ENCODE results near the gene STK38. TPM values are rescaled to one million over a fixed set of nuclear protein-coding genes. Genes with fewer than 3 reads are reported as not detected.

The STK38 gene
- total RNA-seq, 2 donors from 2014 or later: 23.1 to 23.2 TPM

DNA sequence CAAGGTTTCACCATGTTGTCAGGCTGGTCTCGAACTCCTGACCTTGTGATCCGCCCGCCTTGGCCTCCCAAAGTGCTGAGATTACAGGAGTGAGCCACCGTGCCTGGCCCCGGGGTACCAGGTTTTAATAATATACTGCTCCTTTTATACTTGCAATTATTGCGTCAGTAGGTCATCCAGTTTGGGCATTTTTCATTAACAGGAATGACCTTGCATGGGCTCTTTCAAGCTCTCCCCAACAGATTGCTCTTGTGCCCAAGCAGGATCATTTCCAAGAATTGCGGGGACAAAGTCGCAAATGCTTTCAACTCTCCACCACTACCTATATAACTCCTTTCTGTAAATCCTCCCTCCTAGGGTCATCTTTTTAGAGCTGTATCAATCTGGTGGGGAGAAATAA lies 23.8 kb downstream of the STK38 start:
- no peak for ATAC-seq (ENCODE audit: insufficient number of reproducible peaks, low FRiP score, low read depth)
- H3K4me3 ChIP-seq: no peak overlapping the region
- TF ChIP-seq, protein P1, sequence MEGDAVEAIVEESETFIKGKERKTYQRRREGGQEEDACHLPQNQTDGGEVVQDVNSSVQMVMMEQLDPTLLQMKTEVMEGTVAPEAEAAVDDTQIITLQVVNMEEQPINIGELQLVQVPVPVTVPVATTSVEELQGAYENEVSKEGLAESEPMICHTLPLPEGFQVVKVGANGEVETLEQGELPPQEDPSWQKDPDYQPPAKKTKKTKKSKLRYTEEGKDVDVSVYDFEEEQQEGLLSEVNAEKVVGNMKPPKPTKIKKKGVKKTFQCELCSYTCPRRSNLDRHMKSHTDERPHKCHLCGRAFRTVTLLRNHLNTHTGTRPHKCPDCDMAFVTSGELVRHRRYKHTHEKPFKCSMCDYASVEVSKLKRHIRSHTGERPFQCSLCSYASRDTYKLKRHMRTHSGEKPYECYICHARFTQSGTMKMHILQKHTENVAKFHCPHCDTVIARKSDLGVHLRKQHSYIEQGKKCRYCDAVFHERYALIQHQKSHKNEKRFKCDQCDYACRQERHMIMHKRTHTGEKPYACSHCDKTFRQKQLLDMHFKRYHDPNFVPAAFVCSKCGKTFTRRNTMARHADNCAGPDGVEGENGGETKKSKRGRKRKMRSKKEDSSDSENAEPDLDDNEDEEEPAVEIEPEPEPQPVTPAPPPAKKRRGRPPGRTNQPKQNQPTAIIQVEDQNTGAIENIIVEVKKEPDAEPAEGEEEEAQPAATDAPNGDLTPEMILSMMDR (IDR thresholded peaks at IDR 0.05): no peak
- H3K27ac ChIP-seq: no peak overlapping the region
- no peaks in the 10 kb centered on the region for H3K9me3 ChIP-seq
- peaks cover 3% of the 10 kb centered on the region in 2 donors for H3K4me1 ChIP-seq (ENCODE audit: control insufficient read depth in 1 of 2, low read depth in 2 of 2)
- no peak for DNase-seq (ENCODE audit: low spot score)
- H3K36me3 ChIP-seq: peaks cover 42% of the 10 kb centered on the region
- H3K27me3 ChIP-seq (replicated peaks; ENCODE audit: insufficient read depth): no peaks in the 10 kb centered on the region

DNA sequence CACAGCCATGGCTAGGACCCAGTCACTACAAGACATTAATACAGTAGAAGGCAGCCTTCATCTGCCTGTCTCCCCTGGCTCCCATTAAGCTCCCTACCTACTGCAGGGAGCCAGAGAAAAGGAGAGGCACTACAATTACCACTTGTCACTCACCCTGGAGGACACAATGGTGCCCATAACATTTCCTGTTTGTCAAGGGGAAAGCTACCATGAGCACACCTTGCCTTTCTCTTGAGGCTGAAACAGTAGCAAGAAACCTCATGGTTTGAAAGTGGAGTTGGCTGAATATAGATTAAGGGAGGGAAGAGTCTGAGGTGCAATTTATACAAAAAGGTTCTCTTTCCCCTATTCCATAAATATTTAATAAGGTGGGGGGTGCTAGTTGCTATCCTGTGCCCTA lies 27.9 kb downstream of the STK38 start:
- Histone ChIP-seq H3K9me3 (no peaks in the 10 kb centered on the region), H3K36me3 (peaks cover 32% of the 10 kb centered on the region), H3K4me1 (ENCODE audit: control insufficient read depth in 1 of 2, low read depth in 2 of 2) (no peaks in the 10 kb centered on the region), H3K4me3 (no peak overlapping the region), H3K27me3 (replicated peaks; ENCODE audit: insufficient read depth) (no peaks in the 10 kb centered on the region), H3K27ac (no peak overlapping the region)
- TF ChIP-seq, protein P1 (IDR thresholded peaks at IDR 0.05): no peak
- no peak for DNase-seq (ENCODE audit: low spot score)
- no peak for ATAC-seq (ENCODE audit: insufficient number of reproducible peaks, low FRiP score, low read depth)

DNA sequence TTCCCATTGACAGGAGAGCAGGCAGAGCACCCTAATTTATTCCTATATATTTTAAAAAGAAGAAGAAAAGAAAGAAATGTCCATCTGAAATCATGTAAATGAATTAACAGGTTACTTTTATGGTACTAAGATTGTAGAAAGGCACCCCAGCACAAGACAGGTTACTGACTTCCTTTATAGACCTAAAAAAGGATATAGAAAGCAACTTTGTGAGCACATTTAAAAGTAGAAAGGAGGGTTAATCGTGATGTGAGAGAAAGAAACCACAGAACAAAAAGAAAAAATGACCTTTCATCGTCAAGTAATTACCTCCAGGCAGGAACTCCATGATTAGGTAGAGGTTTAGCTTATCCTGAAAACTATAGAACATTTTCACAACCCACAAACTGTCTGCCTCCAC lies 29.9 kb downstream of the STK38 start:
- Histone ChIP-seq H3K4me1 (ENCODE audit: control insufficient read depth in 1 of 2, low read depth in 2 of 2) (no peaks in the 10 kb centered on the region), H3K36me3 (peaks cover 23% of the 10 kb centered on the region), H3K9me3 (no peaks in the 10 kb centered on the region), H3K27ac (no peak overlapping the region), H3K4me3 (no peak overlapping the region), H3K27me3 (replicated peaks; ENCODE audit: insufficient read depth) (no peaks in the 10 kb centered on the region)
- no peak for DNase-seq (ENCODE audit: low spot score)
- no peak for ATAC-seq (ENCODE audit: insufficient number of reproducible peaks, low FRiP score, low read depth)
- TF ChIP-seq, protein P1 (IDR thresholded peaks at IDR 0.05): no peak

DNA sequence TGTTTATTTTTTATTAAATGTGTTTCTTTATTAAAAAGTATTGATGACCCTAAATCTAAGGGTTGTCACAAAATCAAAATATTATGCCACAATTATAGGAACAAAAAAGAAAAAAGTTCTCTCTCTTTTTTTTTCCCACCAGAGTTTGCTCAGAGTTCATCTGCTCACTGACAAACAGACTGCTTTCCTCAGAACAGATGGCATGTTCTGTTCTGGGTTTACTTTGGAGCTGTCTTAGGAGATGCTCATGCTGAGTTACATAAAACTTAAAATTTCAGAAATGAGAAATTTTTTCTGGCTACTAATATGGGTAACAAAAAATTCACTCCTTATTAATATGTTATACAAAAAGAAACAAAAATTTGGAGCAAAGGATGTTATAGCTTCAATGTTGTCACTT lies 30.3 kb downstream of the STK38 start:
- H3K9me3 ChIP-seq: no peaks in the 10 kb centered on the region
- no peaks in the 10 kb centered on the region for H3K4me1 ChIP-seq (ENCODE audit: control insufficient read depth in 1 of 2, low read depth in 2 of 2)
- no peak for DNase-seq (ENCODE audit: low spot score)
- TF ChIP-seq, protein P1 (IDR thresholded peaks at IDR 0.05): no peak
- H3K27ac ChIP-seq: no peak overlapping the region
- no peaks in the 10 kb centered on the region for H3K27me3 ChIP-seq (replicated peaks; ENCODE audit: insufficient read depth)
- H3K4me3 ChIP-seq: no peak overlapping the region
- H3K36me3 ChIP-seq: peaks cover 22% of the 10 kb centered on the region
- ATAC-seq (ENCODE audit: insufficient number of reproducible peaks, low FRiP score, low read depth): no peak

DNA sequence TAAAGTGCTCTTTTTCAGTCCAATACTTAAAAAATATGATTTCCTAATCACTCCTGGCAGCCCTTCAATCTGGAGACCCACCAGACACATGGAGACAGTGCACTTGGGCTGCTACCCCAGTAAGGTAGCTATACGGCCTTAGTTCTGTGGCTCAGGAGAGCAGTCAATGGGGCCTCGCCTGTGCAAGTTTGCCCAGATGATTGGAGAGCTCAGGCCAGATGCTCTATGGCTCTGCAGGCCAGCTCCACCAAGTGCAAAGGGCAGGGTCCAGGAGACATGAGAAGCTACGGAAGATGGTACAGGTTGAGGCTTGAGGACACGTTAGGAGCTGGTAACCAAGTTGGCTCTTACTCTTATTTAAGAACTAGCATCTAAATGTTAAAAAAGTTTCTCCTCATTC lies 30.7 kb downstream of the STK38 start:
- ATAC-seq (ENCODE audit: insufficient number of reproducible peaks, low FRiP score, low read depth) (no peak), DNase-seq (ENCODE audit: low spot score) (no peak)
- no peaks in the 10 kb centered on the region for H3K4me1 ChIP-seq (ENCODE audit: control insufficient read depth in 1 of 2, low read depth in 2 of 2)
- H3K27me3 ChIP-seq (replicated peaks; ENCODE audit: insufficient read depth): no peaks in the 10 kb centered on the region
- TF ChIP-seq, protein P1 (IDR thresholded peaks at IDR 0.05): no peak
- no peak overlapping the region for H3K4me3 ChIP-seq
- no peaks in the 10 kb centered on the region for H3K9me3 ChIP-seq
- H3K36me3 ChIP-seq: peaks cover 22% of the 10 kb centered on the region
- H3K27ac ChIP-seq: no peak overlapping the region

Measured in thoracic aorta (tissue), 2 donors.